Heart left ventricle (tissue), 16 donors: ENCODE results near the gene ALPL. TPM values are rescaled to one million over a fixed set of nuclear protein-coding genes. Genes with fewer than 3 reads are reported as not detected.
A peak's percentile ranks its signal among the peaks of the same experiment; 100 is the strongest.

Source experiments
- ATAC-seq, 4 donors: fragments of 200-7000 bp; cut with Tn5 transposase; one replicate each; pipeline ENCODE4 v1.9.1; 2020 to 2022; ENCODE audit warnings: moderate library complexity in 4 of 4, mild to moderate bottlenecking in 3 of 4, moderate number of reproducible peaks in 1 of 4
- DNase-seq, 5 donors: peaks; one replicate each; pipeline ENCODE4 v3.0.0-alpha.2; 2020
- H3K27ac ChIP-seq, 12 donors: fragments of 200-600 bp; sonication (generic) in 4 of 12; one replicate each; pipeline versions ENCODE4 v1.5.0 to v1.8.0; 2016 to 2022; ENCODE audit warnings: mild to moderate bottlenecking in 2 of 12
- H3K27me3 ChIP-seq, 9 donors: fragments of 200-600 bp; sonication (generic) in 2 of 9; one replicate each; pipeline versions ENCODE4 v1.5.1 to v1.8.0; 2016 to 2022; ENCODE audit warnings: mild to moderate bottlenecking in 3 of 9
- H3K36me3 ChIP-seq, 9 donors: fragments of 200-600 bp; sonication (generic) in 2 of 9; one replicate each; pipeline versions ENCODE4 v1.5.0 to v1.8.0; 2018 to 2022; ENCODE audit warnings: mild to moderate bottlenecking in 2 of 9
- H3K4me1 ChIP-seq, 12 donors: fragments of 200-600 bp; sonication (generic) in 4 of 12; one replicate each; pipeline versions ENCODE4 v1.5.0 to v1.8.0; 2016 to 2022; ENCODE audit warnings: mild to moderate bottlenecking in 3 of 12
- H3K4me3 ChIP-seq, 12 donors: fragments of 200-600 bp; sonication (generic) in 4 of 12; one replicate each; pipeline versions ENCODE4 v1.5.0 to v1.8.0; 2017 to 2022; ENCODE audit warnings: mild to moderate bottlenecking in 9 of 12, moderate library complexity in 4 of 12
- H3K9me3 ChIP-seq, 12 donors: fragments of 200-600 bp; sonication (generic) in 4 of 12; one replicate each; pipeline versions ENCODE4 v1.5.0 to v1.8.0; 2016 to 2022; ENCODE audit warnings: mild to moderate bottlenecking in 1 of 12
- POLR2A ChIP-seq, 2 donors: fragments of 450-650 bp; IDR thresholded peaks; one replicate each; pipeline ENCODE4 v1.6.1; 2017; ENCODE audit warnings: antibody characterized with exemption in 2 of 2, mild to moderate bottlenecking in 2 of 2, moderate library complexity in 2 of 2
- WGBS, 4 donors: extraction: QIAGEN DNeasy Blood & Tissue Kit in 2 of 4; methylation state at CpG; one replicate each; pipeline versions ENCODE4 v1.1.5 to v1.1.7; 2013 to 2018; 5-methylcytosine and 5-hydroxymethylcytosine counted together
- intact Hi-C, 10 donors: fragments of 100-400 bp; cut with DNase I; formaldehyde crosslinking; loops; one replicate each; pipeline versions ENCODE4 v1.11.1 to v1.14.2; 2022
- polyA plus RNA-seq, 2 donors: library from polyadenylated mRNA; stranded (reverse); fragments of 200-250 nt; gene quantifications; one replicate each; pipeline ENCODE4 v1.2.3, GENCODE V29; 2013
- total RNA-seq, 9 donors: library from RNA; depleted of rRNA in 2 of 9; stranded (reverse); fragments of >200 nt in 2 of 9; fragmentation: NEBNext Ultra II Directional in 3 of 9; extraction: Animal tissue kit (Norgen Biotek cat#: 25700) in 3 of 9; gene quantifications; one replicate each; pipeline versions ENCODE4 v1.1.0 to v1.2.4, GENCODE V29; 2016 to 2023
- TF ChIP-seq, protein P1 (sequence below), 12 donors: fragments of 200-600 bp; sonication (generic) in 4 of 12; IDR thresholded peaks; one replicate each; pipeline versions ENCODE4 v1.5.0 to v1.8.0; 2018 to 2022; ENCODE audit warnings: antibody characterized with exemption in 12 of 12, mild to moderate bottlenecking in 5 of 12
- donor health status: ischemic (EF 13 %, LVEDD 7.1; RV severe dilation, severe dysfunction).
- donor health status: healthy with polysubstance abuse.
- donor health status: DM: no; HTN: yes; CAD: no.
- donor health status: DM: no; HTN: no; CAD: no.
- donor health status: ischemic (EF 25% LVEDD 6.9; RV normal size, moderate dysfunction).
- donor health status: ischemic (EF 25% LVEDD 5.7; RV mildly dilated, moderate dysfunction).
- donor health status: healthy.
- donor health status: DM: yes; HTN: yes; CAD: no.
- donor health status: ischemic (EF 35%, LVEDD 5.7; RV mildly dilated, moderate dysfunction).
- donor health status: nonischemic (EF 11% LVEDD 7.7; RV severe dilation, severe dysfunction).
- donor health status: DM: yes; HTN: yes; CAD: no.
- donor health status: PGD.
- donor health status: ischemic (EF 29% LVEDD 5.4; RV normal size, mild dysfunction).
- donor health status: nonischemic (EF 23%, LVEDD 6.1; RV moderate dilation, normal function).

The ALPL gene
- total and polyA plus RNA-seq, 11 donors = 6.3 to 45.8 (median 12.3) TPM

- no peak overlapping the region for H3K27ac ChIP-seq
- H3K9me3 ChIP-seq = no peaks in the 10 kb centered on the region
- ATAC-seq (peak in 1 of 4 donors; percentile 62), DNase-seq (no peak)
- WGBS, 4 donors = 59 to 69% (median 63%) methylated on average over 8 to 11 of the region's 11 CpGs
- H3K4me3 ChIP-seq = no peak overlapping the region
- intact Hi-C loops = no loop called here
- H3K36me3 ChIP-seq = no peaks in the 10 kb centered on the region
- TF ChIP-seq, protein P1, sequence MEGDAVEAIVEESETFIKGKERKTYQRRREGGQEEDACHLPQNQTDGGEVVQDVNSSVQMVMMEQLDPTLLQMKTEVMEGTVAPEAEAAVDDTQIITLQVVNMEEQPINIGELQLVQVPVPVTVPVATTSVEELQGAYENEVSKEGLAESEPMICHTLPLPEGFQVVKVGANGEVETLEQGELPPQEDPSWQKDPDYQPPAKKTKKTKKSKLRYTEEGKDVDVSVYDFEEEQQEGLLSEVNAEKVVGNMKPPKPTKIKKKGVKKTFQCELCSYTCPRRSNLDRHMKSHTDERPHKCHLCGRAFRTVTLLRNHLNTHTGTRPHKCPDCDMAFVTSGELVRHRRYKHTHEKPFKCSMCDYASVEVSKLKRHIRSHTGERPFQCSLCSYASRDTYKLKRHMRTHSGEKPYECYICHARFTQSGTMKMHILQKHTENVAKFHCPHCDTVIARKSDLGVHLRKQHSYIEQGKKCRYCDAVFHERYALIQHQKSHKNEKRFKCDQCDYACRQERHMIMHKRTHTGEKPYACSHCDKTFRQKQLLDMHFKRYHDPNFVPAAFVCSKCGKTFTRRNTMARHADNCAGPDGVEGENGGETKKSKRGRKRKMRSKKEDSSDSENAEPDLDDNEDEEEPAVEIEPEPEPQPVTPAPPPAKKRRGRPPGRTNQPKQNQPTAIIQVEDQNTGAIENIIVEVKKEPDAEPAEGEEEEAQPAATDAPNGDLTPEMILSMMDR (IDR thresholded peaks at IDR 0.05) = no peak
- no peak for TF ChIP-seq POLR2A (IDR thresholded peaks at IDR 0.05)
- peaks cover 0 to 19% (median 4%) of the 10 kb centered on the region in 12 donors for H3K4me1 ChIP-seq
- peaks cover 0 to 37% (median 5%) of the 10 kb centered on the region in 9 donors for H3K27me3 ChIP-seq
Observed at GRCh38 chr1:21624571-21625389, 115.6 kb downstream of the ALPL start.

DNA sequence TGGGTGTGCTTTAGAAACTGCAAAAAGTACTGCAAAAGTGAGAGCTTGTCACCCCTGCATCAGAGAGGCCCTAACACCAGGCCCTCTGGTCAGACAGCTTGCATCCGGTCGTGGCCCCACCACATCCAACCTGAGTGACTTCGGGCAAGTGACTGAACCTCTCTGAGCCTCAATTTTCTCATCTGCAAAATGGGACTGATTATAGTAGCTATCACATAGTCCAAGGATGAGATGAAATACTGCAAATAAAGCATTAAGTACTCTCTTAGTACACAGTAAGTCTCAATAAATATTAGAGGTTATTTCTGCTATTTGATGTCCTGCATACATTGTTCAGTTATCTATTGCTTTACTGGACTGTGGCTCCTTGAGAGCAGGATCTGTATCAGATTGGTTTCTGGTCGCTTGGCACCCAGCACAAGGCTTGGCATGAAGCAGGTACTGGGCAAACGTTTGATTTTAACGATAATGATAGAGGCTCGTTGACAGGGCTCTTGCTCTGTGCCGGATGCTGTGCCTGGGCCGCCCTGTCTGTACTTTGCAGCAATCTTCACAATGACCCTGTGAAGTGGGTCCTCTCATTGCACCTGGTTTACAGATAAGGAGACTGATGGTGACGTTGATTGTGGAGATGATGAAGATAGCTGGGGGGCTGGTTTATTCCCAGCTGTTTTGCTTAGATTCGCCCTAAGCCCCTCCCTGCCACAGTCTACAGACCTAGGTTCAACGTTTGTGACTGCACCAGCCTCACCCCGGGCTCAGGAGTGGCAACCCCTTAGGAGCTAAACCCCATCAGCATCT, 116.4 kb downstream of the ALPL start:
- no peak for TF ChIP-seq POLR2A (IDR thresholded peaks at IDR 0.05)
- TF ChIP-seq, protein P1 (IDR thresholded peaks at IDR 0.05) = no peak
- Histone ChIP-seq H3K27me3 (peaks cover 0 to 32% (median 3%) of the 10 kb centered on the region in 9 donors), H3K4me1 (peaks cover 0 to 12% (median 0%) of the 10 kb centered on the region in 12 donors)

GRCh38 chr1:21626921-21627339, 117.7 kb downstream of the ALPL start:
- Histone ChIP-seq H3K36me3 (no peaks in the 10 kb centered on the region), H3K4me3 (no peak overlapping the region), H3K4me1 (peaks cover 0 to 13% (median 0%) of the 10 kb centered on the region in 12 donors), H3K27ac (no peak overlapping the region), H3K27me3 (peaks cover 0 to 27% (median 2%) of the 10 kb centered on the region in 9 donors), H3K9me3 (no peaks in the 10 kb centered on the region)
- 83 to 91% (median 87%) methylated on average over 10 to 11 of the region's 11 CpGs for WGBS, 4 donors
- ATAC-seq (no peak), DNase-seq (no peak)
- TF ChIP-seq, protein P1 (IDR thresholded peaks at IDR 0.05) = no peak
- no peak for TF ChIP-seq POLR2A (IDR thresholded peaks at IDR 0.05)
- intact Hi-C loops = no loop called here

More for the DNA sequence above, 116.4 kb downstream of the ALPL start:
- intact Hi-C loops = no loop called here
- no peaks in the 10 kb centered on the region for H3K36me3 ChIP-seq
- ATAC-seq (no peak), DNase-seq (no peak)
- no peaks in the 10 kb centered on the region for H3K9me3 ChIP-seq
- no peak overlapping the region for H3K4me3 ChIP-seq
- no peak overlapping the region for H3K27ac ChIP-seq
- 80 to 84% (median 81%) methylated on average over 13 of the region's 13 CpGs for WGBS, 4 donors

Other genes with a start within 250 kb of the ALPL start
- gene ECE1, start 219.0 kb upstream of the ALPL start, total RNA-seq = 100 to 1,000 TPM in 1 of 9 donors, 10 to 100 TPM in 8; 37.3 to 140 (median 59.4) TPM
- gene ECE1, start 219.0 kb upstream of the ALPL start, polyA plus RNA-seq = 10 to 100 TPM; 38.4 to 61.3 TPM
- gene NBPF3, start 69.3 kb upstream of the ALPL start, total RNA-seq = 1 to 10 TPM; 1.6 to 7.3 (median 4.1) TPM
- gene NBPF3, start 69.3 kb upstream of the ALPL start, polyA plus RNA-seq = 1 to 10 TPM; 1.1 to 1.4 TPM
- 1 to 10 TPM; 3.1 to 8.0 (median 3.8) TPM for gene RAP1GAP, start 159.9 kb downstream of the ALPL start, total RNA-seq
- gene RAP1GAP, start 159.9 kb downstream of the ALPL start, polyA plus RNA-seq = 1 to 10 TPM in 1 of 2 donors, under 1 TPM in 1; 0.75 to 4.1 TPM